Measurements from ENCODE around the gene TRAPPC2.
A peak's percentile ranks its signal among the peaks of the same experiment; 100 is the strongest.

TRAPPC2 gene

DNA sequence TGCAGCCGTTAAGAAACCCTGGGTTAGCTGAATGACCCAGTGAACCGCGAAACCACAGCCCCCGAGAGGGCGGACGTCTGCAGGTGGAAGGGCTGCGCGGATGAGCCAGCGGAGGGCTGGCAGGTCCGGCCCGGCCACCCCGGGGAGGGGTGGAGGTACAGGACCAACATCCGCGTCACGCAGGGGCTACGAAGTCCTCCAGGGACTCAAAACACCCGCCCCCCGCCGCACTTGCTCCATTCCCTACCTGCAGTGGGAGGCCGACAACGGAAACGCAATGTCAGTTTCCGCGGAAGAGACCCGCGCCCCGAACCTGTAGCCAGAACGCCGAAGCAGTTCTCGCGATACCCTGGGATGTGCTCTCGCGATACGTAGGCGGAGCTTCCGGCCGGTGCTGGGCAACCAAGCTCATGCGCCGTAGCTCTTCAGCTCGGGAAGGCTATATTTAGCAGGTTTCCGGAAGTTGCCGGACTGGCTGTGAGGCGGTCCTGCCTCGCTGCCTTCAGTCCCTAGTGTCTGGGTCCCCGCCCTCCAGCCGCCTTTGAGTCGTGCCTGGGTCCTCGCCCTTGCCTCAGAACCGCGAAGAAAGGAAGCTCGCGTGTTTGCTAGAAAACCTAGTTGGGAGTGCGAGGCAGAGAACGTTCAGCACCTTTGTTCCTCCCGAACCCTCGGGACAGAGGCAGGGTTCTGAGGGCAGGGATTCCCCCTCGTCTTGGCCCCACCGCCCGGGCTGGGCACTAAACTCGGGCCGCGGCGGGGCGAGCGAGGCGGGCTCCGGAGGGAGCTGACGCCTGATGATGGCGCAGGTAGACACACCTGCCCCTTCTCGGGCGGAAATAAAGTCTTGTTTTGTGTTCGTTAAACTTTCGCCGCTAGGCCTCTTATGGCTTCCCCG, at the start of gene TRAPPC2, which contains the start of gene OFD1:
Gene TRAPPC2, minus strand, starts transcription at position 343 of the 895 bp plus-strand sequence. CDS start 14,657 bp downstream, outside the sequence.
Gene OFD1, plus strand, starts transcription at position 471 of the 895 bp plus-strand sequence. Its CDS starts 324 bp downstream, at position 795.
- DNase-seq (ENCODE audit: low read depth in 2 of 2), result peak; percentile 79 to 81

DNA sequence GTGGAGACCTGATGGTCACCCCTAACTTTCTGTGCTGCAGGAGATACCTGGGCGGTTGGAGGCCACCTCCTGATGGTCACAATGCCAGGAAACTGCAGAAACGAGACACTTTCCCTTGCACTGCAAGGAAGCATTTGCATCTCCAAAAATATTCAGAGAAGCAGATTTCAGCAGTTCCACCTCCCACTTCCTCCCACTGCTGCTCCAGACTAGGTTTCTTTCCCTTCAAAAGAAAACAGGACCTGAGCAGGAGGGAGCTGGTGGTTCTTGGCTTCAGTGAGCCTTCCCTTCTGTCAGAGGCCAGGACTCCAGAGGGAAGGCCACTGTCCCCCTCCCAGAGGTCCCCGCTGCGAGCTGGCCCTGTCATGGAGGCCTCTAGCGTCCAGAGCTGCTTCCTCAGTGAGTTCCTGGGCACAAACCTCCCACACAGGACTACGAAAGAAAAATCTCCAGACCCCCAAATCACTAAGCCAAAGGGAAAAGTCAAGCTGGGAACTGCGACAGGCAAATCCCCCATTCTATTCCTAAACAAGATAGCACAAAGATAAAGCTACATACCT, 46.5 kb upstream of the TRAPPC2 start:
- no peak for DNase-seq (ENCODE audit: low read depth in 2 of 2)

- DNase-seq (ENCODE audit: low read depth in 2 of 2), result no peak
Measured at GRCh38 chrX:13778916-13779315, 44.5 kb upstream of the TRAPPC2 start.

DNA sequence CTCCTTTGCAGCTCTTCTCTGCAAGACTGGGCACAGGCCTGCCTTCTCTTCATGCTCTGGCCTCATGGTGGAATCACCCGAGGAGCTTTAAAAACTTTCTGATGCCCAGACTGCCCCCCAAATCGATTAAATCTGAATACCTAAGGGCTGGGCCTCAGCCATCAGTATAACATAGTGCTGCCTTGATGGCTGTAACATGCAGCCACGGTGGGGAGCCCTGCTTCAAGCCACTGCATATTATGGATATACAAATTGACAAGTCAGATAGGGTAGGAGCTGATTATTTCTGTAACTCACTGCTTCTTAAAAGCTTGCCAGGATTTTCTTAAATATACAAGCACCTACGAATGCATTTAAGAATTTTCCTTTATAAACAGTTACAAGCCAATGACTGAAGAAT, 42.0 kb upstream of the TRAPPC2 start:
- DNase-seq (ENCODE audit: low read depth in 2 of 2), result no peak

DNA sequence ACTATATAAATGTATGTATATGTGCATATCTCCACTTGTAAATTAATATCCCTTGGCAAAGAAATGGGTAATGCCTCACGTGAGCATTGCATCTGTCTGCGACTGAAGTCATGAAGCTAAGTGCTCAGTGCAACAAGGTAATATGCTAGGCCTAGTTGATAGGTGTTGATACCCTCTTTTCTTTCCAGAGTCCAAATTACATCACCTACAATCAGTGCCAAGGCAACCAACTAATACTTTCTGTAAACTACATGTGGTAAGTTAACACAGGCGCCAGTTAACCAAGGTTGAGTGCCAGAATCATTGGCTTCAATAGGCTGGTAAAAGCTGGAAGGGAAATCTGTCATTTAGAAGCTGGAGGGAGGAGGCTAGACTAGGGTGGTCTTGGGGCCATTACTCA, 41.4 kb upstream of the TRAPPC2 start:
- no peak for DNase-seq (ENCODE audit: low read depth in 2 of 2)

- DNase-seq (ENCODE audit: low read depth in 2 of 2), result no peak
Measured at GRCh38 chrX:13774696-13775095, 40.3 kb upstream of the TRAPPC2 start.

DNA sequence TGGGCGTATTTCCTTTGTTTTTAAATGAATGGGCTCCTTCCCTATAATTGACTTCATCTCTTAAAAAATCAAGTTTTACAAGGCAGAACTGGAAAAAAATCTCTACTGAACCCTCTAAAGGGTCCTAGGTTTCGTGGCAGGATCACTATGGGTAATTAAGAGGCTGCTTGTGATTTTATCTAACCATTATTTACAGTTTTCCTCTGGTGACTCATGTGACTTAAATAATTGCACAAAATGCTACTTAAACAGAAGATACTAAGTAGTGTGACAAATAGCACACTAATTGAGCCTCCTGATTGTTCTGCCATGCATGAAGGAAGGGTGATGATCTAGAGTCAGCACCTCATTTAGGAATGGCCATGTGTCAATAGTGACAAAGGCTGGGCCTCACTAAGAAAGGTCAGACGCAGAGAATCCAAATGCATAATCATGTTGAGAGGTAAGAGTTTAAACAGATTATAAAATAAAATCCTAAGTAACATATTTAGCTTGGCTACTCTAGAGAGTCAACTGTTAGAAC, 35.7 kb upstream of the TRAPPC2 start:
- DNase-seq (ENCODE audit: low read depth in 2 of 2), result no peak

GRCh38 chrX:13768939-13769338, 34.5 kb upstream of the TRAPPC2 start:
- no peak for DNase-seq (ENCODE audit: low read depth in 2 of 2)

GRCh38 chrX:13764765-13765164, 30.3 kb upstream of the TRAPPC2 start:
- DNase-seq (ENCODE audit: low read depth in 2 of 2), result no peak

DNA sequence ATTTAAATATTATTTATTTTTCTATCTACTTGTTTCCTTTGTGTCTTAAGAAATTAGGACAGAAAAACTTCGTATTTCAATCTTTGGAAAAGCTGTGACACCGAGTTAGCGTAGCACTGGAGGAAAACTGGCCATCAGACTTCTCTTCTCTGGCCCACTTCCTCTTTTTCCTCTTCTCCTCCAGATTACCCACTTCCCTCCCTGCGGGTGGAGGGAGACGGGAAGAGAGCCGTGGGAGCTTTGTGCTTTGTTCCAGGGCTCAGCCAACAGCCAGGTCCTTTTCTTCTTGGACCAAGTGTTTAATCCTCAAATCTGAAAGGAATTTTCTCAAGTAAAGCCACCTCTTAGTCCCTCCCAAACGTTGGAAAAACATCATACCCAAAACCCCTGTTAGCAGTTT, 29.9 kb upstream of the TRAPPC2 start:
- no peak for DNase-seq (ENCODE audit: low read depth in 2 of 2)

- DNase-seq (ENCODE audit: low read depth in 2 of 2), result no peak
Measured at GRCh38 chrX:13763489-13763888, 29.1 kb upstream of the TRAPPC2 start.

DNA sequence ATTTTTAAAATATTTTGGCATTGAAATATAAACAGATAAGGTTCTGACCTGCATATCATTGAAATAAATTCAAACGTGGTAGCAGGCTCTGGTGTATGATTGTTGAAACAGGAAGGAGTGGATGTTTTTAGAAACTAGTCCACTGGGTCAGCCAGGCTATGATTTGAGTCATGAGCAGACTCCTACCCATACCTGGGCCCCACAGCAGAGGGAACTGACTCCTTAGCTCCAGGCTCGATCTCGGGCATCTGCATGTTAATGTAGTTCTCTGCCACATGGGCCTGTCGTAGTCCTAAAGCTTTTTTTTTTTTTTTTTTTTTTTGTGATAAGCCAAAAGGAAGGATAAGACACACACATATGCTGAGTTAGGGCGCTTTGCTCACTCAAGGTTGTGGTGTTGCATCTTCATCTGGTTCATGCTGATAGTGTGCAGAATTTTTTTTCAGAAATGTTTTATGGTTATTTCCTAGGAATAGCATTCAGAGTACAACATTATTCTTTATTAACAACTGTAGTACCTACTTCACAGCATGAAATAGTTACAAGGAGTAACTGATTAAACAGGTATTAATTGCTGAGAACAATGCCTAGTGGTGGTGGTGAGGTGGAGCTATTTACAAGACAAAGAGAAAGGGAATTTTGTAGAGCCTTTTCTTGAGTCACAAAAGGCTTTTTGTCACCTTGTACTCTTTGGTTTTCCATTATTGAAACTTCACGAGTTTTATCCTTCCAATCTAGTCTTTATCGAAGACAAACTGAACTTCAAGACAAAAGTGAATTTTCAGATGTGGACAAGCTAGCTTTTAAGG, 27.4 kb upstream of the TRAPPC2 start:
- DNase-seq (ENCODE audit: low read depth in 2 of 2), result no peak

DNA sequence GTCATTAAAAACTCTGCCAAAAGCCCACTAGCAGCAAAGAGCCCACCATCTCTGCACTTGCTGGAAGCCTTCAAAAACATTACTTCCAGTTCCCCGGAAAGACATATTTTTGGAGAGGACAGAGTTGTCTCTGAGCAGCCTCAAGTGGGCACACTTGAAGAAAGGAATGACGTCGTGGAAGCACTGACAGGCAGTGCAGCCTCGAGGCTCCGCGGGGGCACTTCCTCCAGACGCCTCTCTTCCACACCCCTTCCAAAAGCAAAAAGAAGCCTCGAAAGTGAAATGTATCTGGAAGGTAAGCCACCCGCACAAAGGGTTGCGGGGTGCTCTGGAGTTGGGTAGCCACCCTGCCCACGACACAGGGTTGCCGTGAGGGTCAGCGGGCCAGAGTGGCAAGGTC, 26.0 kb upstream of the TRAPPC2 start:
- DNase-seq (ENCODE audit: low read depth in 2 of 2), result no peak

DNA sequence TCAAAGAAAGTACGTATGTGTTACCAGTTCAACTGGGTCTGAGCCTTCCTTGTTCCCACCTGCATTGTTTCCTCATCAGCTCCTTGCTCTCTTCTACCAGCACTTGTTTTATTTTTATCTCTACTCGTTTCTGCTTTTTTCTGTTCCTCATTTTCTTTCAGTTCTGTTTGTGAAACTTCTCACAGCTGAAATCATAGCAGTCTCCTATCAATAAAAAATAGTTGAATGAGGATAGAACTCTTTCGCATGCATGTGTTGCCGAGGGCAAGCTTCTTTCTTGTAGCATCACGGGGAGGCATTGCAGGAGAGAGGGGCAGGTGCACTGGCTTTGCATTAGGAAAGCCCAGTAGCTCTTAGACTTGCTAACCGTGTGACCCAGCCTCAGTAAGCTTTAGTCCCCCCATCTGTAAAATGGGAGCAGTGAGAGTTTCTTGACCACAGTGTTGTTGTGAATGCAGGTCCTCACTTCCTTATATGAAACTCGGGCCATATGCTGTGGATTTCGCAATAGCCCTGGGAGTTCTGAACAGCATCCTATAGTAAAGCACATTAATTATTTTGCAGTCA, 24.8 kb upstream of the TRAPPC2 start:
- DNase-seq (ENCODE audit: low read depth in 2 of 2), result no peak

GRCh38 chrX:13756381-13756780, 22.0 kb upstream of the TRAPPC2 start:
- DNase-seq (ENCODE audit: low read depth in 2 of 2), result no peak

DNA sequence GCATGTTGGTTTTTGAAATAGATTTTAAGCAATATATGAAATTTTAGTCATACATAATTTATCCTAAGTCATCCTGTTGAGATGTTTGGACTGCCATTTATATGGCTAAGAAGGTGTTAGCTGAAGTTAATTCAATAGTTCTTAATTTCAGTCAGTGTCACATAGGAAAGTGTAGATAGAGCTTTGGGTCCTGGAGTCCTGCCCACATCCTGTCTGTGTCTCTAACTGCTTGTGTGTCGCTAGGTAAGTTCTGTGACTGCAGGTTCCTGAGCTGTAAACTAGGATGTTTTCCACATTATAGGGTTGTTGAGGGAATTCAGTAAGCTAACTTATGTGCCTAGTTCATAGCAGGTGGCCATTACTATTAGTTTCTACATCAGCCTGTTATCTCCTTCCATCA, 20.8 kb upstream of the TRAPPC2 start:
- DNase-seq (ENCODE audit: low read depth in 2 of 2), result no peak

DNA sequence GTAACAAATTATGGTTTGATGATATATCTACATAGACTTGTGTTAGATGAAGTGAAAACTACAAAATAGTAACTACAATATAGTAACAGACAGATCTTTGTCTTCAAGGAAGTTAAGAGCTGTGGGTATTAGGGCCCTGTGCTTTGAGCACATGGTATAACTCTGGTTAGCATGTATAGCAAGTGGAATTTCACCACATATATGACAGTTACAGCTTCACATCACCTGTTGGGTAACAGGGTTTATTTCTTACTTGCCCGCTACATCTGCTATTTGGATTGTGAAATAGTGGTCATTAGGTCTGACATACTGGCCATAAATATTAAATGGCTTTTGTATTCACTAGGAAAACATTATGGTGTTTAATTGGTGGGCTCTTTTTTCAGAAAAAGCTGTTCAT, 20.3 kb upstream of the TRAPPC2 start:
- no peak for DNase-seq (ENCODE audit: low read depth in 2 of 2)

DNA sequence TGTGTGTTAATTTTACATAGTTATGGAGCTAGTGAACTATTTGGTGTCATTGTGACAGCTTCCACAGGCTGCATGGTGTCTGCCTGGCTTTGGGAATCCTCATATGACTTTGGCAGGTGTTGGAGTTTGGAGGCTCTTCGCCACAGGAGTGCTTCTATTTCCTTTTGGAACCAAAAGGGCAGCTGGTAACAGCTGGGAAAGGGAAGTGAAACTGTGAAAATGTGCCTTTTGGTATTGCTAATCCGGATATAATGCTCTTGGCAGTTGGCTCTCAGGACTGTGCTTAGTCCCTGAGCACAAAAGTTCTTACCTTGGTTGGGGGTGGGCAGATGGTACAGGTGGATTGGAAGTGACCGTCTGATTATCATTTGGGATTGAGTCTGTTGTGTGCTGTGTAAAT, 18.2 kb upstream of the TRAPPC2 start:
- no peak for DNase-seq (ENCODE audit: low read depth in 2 of 2)

DNA sequence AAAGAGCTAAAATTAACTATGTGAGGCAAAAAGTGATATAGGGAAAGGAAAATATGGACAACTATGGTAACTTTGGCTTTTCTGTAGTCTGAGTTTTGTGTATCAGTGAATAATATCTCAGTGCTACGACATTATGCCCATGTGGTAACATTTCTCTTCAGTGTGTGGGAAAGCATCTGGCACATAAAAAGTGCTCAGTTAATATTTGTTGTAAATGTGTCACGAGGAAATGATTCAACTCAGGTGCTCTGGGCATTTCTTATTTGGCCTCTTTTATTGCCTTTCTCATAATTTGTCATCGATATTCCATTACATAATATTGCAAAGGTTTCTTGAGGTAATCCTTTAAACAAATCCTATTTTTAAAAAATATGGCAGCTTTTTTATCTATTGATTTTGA, 17.7 kb upstream of the TRAPPC2 start:
- DNase-seq (ENCODE audit: low read depth in 2 of 2), result no peak

- DNase-seq (ENCODE audit: low read depth in 2 of 2), result no peak
Measured at GRCh38 chrX:13750812-13751211, 16.4 kb upstream of the TRAPPC2 start.

GRCh38 chrX:13750204-13750603, 15.8 kb upstream of the TRAPPC2 start:
- DNase-seq (ENCODE audit: low read depth in 2 of 2), result no peak

DNA sequence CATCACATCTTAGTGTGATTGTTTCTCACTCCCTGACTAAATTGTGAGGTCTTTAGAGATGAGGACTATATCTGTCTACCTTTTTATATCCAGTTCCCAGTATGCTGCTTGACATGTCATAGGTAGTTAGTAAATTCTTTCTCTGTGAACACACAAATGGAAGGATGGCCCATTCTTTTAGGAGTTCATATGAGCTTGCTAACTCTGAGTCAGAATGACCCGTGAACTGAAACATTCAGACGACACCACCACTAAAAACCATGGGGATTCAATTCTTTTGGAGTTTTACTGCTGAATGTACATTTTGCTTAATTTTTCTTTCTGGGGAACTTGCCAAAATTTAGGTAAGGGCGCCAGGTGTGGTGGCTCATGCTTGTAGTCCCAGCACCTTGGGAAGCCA, 14.1 kb upstream of the TRAPPC2 start:
- no peak for DNase-seq (ENCODE audit: low read depth in 2 of 2)

All from stimulated activated CD8-positive, alpha-beta memory T cell treated with anti-CD3 and anti-CD28 coated beads, Interleukin-2, amount 100 ng/mL, for 48 hours (primary cell).